ENCODE measurements around the gene GALNT10. TPM values are rescaled to one million over a fixed set of nuclear protein-coding genes. Genes with fewer than 3 reads are reported as not detected.

Gene GALNT10
- polyA plus RNA-seq, 2 of the 4 experiments (the other 2 are of a cell fraction), result 110 to 156 TPM

- DNase-seq (ENCODE audit: low read depth in 1 of 2, low spot score in 1 of 2), result no peak
- ATAC-seq, result peak; percentile 52 to 54; a peak in 5 of 6 replicates
- FAIRE-seq, result no peak
- Histone ChIP-seq H3K27ac (no peak overlapping the region), H3K4me2 (no peak overlapping the region), H3K9me3 (no peaks in the 10 kb centered on the region), H3K4me1 (peaks cover 4% of the 10 kb centered on the region; the same call in 1 of the 3 replicates), H3K4me3 (no peak overlapping the region)
- TF ChIP-seq CTCF (IDR thresholded peaks at IDR 0.05) (peak; percentile 41), NR3C1 (IDR thresholded peaks at IDR 0.05) (no peak)
- ChIA-PET POLR2A (no interaction called here), CTCF (interaction anchor here (0.6 to 2.2 kb wide), 7 partner anchors 11 to 345 kb away, joined by 3 to 8 read pairs (median 3); no protein-coding TSS in a partner anchor)
- 26% methylated on average over 6 of the region's 6 CpGs for WGBS (ENCODE audit: missing lambda C conversion rate)
Measured at GRCh38 chr5:154157483-154158378, 32.8 kb upstream of the GALNT10 start.

- CTCF ChIA-PET, result interaction anchor here (0.9 to 1.7 kb wide), 3 partner anchors 14 to 22 kb away, joined by 3 read pairs; no protein-coding TSS in a partner anchor
- WGBS (ENCODE audit: missing lambda C conversion rate), result 7% methylated on average over 1 of the region's 1 CpG
- no peak for TF ChIP-seq FOSB (CRISPR knock-in tag; IDR thresholded peaks at IDR 0.05)
- no peak for TF ChIP-seq MAX (IDR thresholded peaks at IDR 0.05)
- TF ChIP-seq HMGXB4 (CRISPR knock-in tag; IDR thresholded peaks at IDR 0.05; ENCODE audit: borderline replicate concordance), result no peak
- TF ChIP-seq RARB (CRISPR knock-in tag; IDR thresholded peaks at IDR 0.05), result no peak
- no peak for TF ChIP-seq HDAC2 (IDR thresholded peaks at IDR 0.05)
- TF ChIP-seq E2F6 (IDR thresholded peaks at IDR 0.05; ENCODE audit: borderline replicate concordance, low read depth), result no peak
- no peak for TF ChIP-seq CHD2 (IDR thresholded peaks at IDR 0.05; ENCODE audit: low read length, partially characterized antibody)
- no peak for TF ChIP-seq FOXS1 (CRISPR knock-in tag; IDR thresholded peaks at IDR 0.05)
- no peak for TF ChIP-seq ZNF302 (CRISPR knock-in tag; IDR thresholded peaks at IDR 0.05)
- no peak for TF ChIP-seq ATOH8 (CRISPR knock-in tag; IDR thresholded peaks at IDR 0.05; ENCODE audit: low read depth)
- no peak for TF ChIP-seq HOXB5 (CRISPR knock-in tag; IDR thresholded peaks at IDR 0.05)
- no peak for TF ChIP-seq JUN (IDR thresholded peaks at IDR 0.05)
- TF ChIP-seq RCOR1 (IDR thresholded peaks at IDR 0.05; ENCODE audit: low read depth, low read length), result no peak
- TF ChIP-seq SMC3 (IDR thresholded peaks at IDR 0.05), result no peak
- TF ChIP-seq TFCP2L1 (CRISPR knock-in tag; IDR thresholded peaks at IDR 0.05), result no peak
- POLR2A ChIA-PET, result no interaction called here
- Histone ChIP-seq H3K9me3 (no peaks in the 10 kb centered on the region), H3K4me2 (no peak overlapping the region), H3K27ac (no peak overlapping the region), H3K4me3 (no peak overlapping the region), H3K4me1 (peaks cover 4% of the 10 kb centered on the region; the same call in 1 of the 3 replicates)
- FAIRE-seq, result peak; percentile 49
- no peak for DNase-seq (ENCODE audit: low read depth in 1 of 2, low spot score in 1 of 2)
- ATAC-seq, result peak; percentile 30 to 37; a peak in 1 of 6 replicates
Measured at GRCh38 chr5:154158379-154158737, 32.2 kb upstream of the GALNT10 start.
